HPDE6-E6E7 (cell line): ENCODE results near the gene SPINT1.

ENCODE experiments used
- DNase-seq: peaks from one replicate; pipeline ENCODE4 v3.0.0; 2011; ENCODE audit warnings: missing footprints; ENCODE audit errors: extremely low spot score

Gene SPINT1

GRCh38 chr15:40843885-40844695 is at the start of gene SPINT1:
Gene SPINT1, plus strand, starts transcription at chr15:40844048. Its CDS starts 507 bp downstream, at chr15:40844555.
- DNase-seq: no peak

- DNase-seq: no peak
Measured at GRCh38 chr15:40796041-40796440, 47.8 kb upstream of the SPINT1 start.

- no peak for DNase-seq
Measured at GRCh38 chr15:40796512-40796911, 47.3 kb upstream of the SPINT1 start.

- no peak for DNase-seq
Measured at GRCh38 chr15:40799523-40799922, 44.3 kb upstream of the SPINT1 start.

- DNase-seq: no peak
Measured at GRCh38 chr15:40803076-40803475, 40.8 kb upstream of the SPINT1 start.

- DNase-seq: no peak
Measured at GRCh38 chr15:40803688-40804087, 40.2 kb upstream of the SPINT1 start.

GRCh38 chr15:40806672-40807027 is 37.2 kb upstream of the SPINT1 start:
- DNase-seq: no peak

- DNase-seq: peak; percentile 96
Measured at GRCh38 chr15:40807028-40807887, 36.6 kb upstream of the SPINT1 start, which contains the start of the genes DNAJC17 and ZFYVE19. Gene DNAJC17, minus strand, starts transcription at chr15:40807473. Its CDS starts 27 bp downstream, at chr15:40807446. Gene ZFYVE19, plus strand, starts transcription at chr15:40807089. Its CDS starts 501 bp downstream, at chr15:40807590.

GRCh38 chr15:40807888-40808461 is 35.9 kb upstream of the SPINT1 start:
- no peak for DNase-seq

- DNase-seq: no peak
Measured at GRCh38 chr15:40808861-40809450, 34.9 kb upstream of the SPINT1 start.

- no peak for DNase-seq
Measured at GRCh38 chr15:40812721-40813425, 31.0 kb upstream of the SPINT1 start.

GRCh38 chr15:40815042-40815698 is 28.7 kb upstream of the SPINT1 start:
- DNase-seq: no peak

GRCh38 chr15:40819048-40819447 is 24.8 kb upstream of the SPINT1 start:
- DNase-seq: no peak

GRCh38 chr15:40821195-40821594 is 22.7 kb upstream of the SPINT1 start:
- DNase-seq: no peak

- DNase-seq: no peak
Measured at GRCh38 chr15:40823572-40824343, 20.1 kb upstream of the SPINT1 start.

- DNase-seq: no peak
Measured at GRCh38 chr15:40825661-40826422, 18.0 kb upstream of the SPINT1 start.

- no peak for DNase-seq
Measured at GRCh38 chr15:40826423-40827075, 17.3 kb upstream of the SPINT1 start.

- no peak for DNase-seq
Measured at GRCh38 chr15:40828447-40829036, 15.3 kb upstream of the SPINT1 start, which contains the start of gene PPP1R14D. Gene PPP1R14D, minus strand, starts transcription at chr15:40828708. Its CDS starts 67 bp downstream, at chr15:40828641.
